ENCODE data around the gene RPAP2. TPM values are rescaled to one million over a fixed set of nuclear protein-coding genes. Genes with fewer than 3 reads are reported as not detected.
"Not testable (repeated sequence)": the region's sequence is repeated elsewhere in the genome, so short reads cannot be mapped to it uniquely, and the experiment has no call there.

The RPAP2 gene
- total and polyA plus RNA-seq, 2 of the 8 experiments (the other 6 are each of a cell fraction or from before 2014, with no cell fraction given) = 7.9 to 28.4 TPM

- not testable (repeated sequence) for H3K4me1 ChIP-seq (replicated peaks in 1 of 4; ENCODE audit: control insufficient read depth in 3 of 4, insufficient read depth in 4 of 4, low read length in 3 of 4); H3K36me3 ChIP-seq (ENCODE audit: control insufficient read depth in 2 of 4, insufficient read depth in 4 of 4, low read length in 3 of 4); H3K4me3 ChIP-seq (ENCODE audit: extremely low read depth in 1 of 4, insufficient read depth in 2 of 4, low read depth in 3 of 4, low read length in 4 of 4); H3K23ac ChIP-seq (ENCODE audit: insufficient read length); H2BK120ac ChIP-seq (replicated peaks; ENCODE audit: low read depth, low read length); DNase-seq (ENCODE audit: low read depth in 1 of 2, low spot score in 2 of 2); H4K91ac ChIP-seq (replicated peaks; ENCODE audit: insufficient read length, low read length); H3K9me3 ChIP-seq (ENCODE audit: insufficient read depth in 2 of 2, low read depth in 1 of 2, low read length in 1 of 2); H2AK5ac ChIP-seq (ENCODE audit: low read depth, low read length); H2BK20ac ChIP-seq (ENCODE audit: low read length); H4K8ac ChIP-seq (ENCODE audit: extremely low read depth, insufficient read depth, low read length); H4K5ac ChIP-seq (ENCODE audit: insufficient read length, low read depth, low read length); H4K20me1 ChIP-seq (replicated peaks in 1 of 2; ENCODE audit: control insufficient read depth in 1 of 2, insufficient read depth in 2 of 2, low read length in 2 of 2); H3K14ac ChIP-seq (ENCODE audit: insufficient read length); H2BK5ac ChIP-seq (ENCODE audit: low read depth, low read length); H3K79me1 ChIP-seq (ENCODE audit: low read depth, low read length); H3K4me2 ChIP-seq (ENCODE audit: insufficient read depth in 1 of 2, low read depth in 2 of 2, low read length in 2 of 2); H2BK12ac ChIP-seq (ENCODE audit: low read depth, low read length); H3K23me2 ChIP-seq (ENCODE audit: low read depth, low read length); H3K27me3 ChIP-seq (replicated peaks in 1 of 4; ENCODE audit: control insufficient read depth in 3 of 4, extremely low read depth in 1 of 4, insufficient read depth in 3 of 4, low read length in 3 of 4); H2BK15ac ChIP-seq (ENCODE audit: low read length); H3K18ac ChIP-seq (ENCODE audit: extremely low read depth, low read length); H3K4ac ChIP-seq (replicated peaks; ENCODE audit: insufficient read length, low read depth, low read length); H2AFZ ChIP-seq (ENCODE audit: low read length); H3K9ac ChIP-seq (replicated peaks in 1 of 4; ENCODE audit: extremely low read depth in 1 of 4, low read depth in 3 of 4, low read length in 3 of 4); H3K79me2 ChIP-seq (ENCODE audit: control insufficient read depth in 1 of 2, insufficient read depth in 2 of 2, low read length in 2 of 2); H3K27ac ChIP-seq (ENCODE audit: low read depth, low read length); FAIRE-seq; H3K56ac ChIP-seq (replicated peaks; ENCODE audit: insufficient read length, low read depth, low read length)
- 94% methylated on average over 10 of the region's 10 CpGs; no CpG with 5 or more reads in 1 of the 2 experiments for WGBS, 2 experiments (ENCODE audit: extremely low coverage in 1 of 2, insufficient coverage in 1 of 2, insufficient read length in 1 of 2, insufficient replicate concordance in 2 of 2, low coverage in 1 of 2, low lambda C conversion rate in 2 of 2, missing lambda C conversion rate in 1 of 2)
- ChIA-PET CTCF (ENCODE audit: partially characterized antibody) (interaction anchor here (1.0 kb wide), 1 partner anchor 50 kb away, joined by 3 read pairs; no protein-coding TSS in a partner anchor), POLR2A (ENCODE audit: partially characterized antibody) (interaction anchor here (0.8 kb wide), 1 partner anchor 13 kb away, joined by 3 read pairs; no protein-coding TSS in a partner anchor)
These were observed 60.5 kb downstream of the RPAP2 start for GRCh38 chr1:92359382-92359781.

Measured in H1 (cell line).